Bronchial epithelial cell (primary cell): ENCODE results near the gene CARF. TPM values are rescaled to one million over a fixed set of nuclear protein-coding genes. Genes with fewer than 3 reads are reported as not detected.

Experiments
- DNase-seq: peaks from one replicate; pipeline ENCODE4 v3.0.0-alpha.2; 2010; ENCODE audit warnings: low read depth
- FAIRE-seq: peaks from 2 replicates; lab custom pipeline; 2011; peaks lifted over from hg19 to GRCh38; lab: Jason Lieb, UNC
- H3K27me3 ChIP-seq: 2 replicates; pipeline ENCODE4 v1.5.1; 2011; ENCODE audit warnings: low read length; ENCODE audit not compliant: control insufficient read depth, insufficient read depth
- H3K36me3 ChIP-seq: 2 replicates; pipeline ENCODE4 v1.5.1; 2011; ENCODE audit warnings: low read length; ENCODE audit not compliant: control insufficient read depth, insufficient read depth
- H3K4me3 ChIP-seq: 2 replicates; pipeline ENCODE4 v1.5.1; 2011; ENCODE audit warnings: mild to moderate bottlenecking, low read depth, low read length, control low read depth
- total RNA-seq: library from RNA; depleted of rRNA; stranded (reverse); fragments of >200 nt; gene quantifications from 2 replicates; pipeline ENCODE4 v1.2.1, GENCODE V29; 2014
- TF ChIP-seq, protein P1 (sequence below): IDR thresholded peaks from 2 replicates; pipeline ENCODE4 v1.5.1; 2011; ENCODE audit warnings: mild to moderate bottlenecking, moderate library complexity, low read length, control low read depth, inconsistent platforms; ENCODE audit not compliant: insufficient read depth, severe bottlenecking

CARF gene
- total RNA-seq, 1 donor from 2014 or later: 3.2 TPM

DNA sequence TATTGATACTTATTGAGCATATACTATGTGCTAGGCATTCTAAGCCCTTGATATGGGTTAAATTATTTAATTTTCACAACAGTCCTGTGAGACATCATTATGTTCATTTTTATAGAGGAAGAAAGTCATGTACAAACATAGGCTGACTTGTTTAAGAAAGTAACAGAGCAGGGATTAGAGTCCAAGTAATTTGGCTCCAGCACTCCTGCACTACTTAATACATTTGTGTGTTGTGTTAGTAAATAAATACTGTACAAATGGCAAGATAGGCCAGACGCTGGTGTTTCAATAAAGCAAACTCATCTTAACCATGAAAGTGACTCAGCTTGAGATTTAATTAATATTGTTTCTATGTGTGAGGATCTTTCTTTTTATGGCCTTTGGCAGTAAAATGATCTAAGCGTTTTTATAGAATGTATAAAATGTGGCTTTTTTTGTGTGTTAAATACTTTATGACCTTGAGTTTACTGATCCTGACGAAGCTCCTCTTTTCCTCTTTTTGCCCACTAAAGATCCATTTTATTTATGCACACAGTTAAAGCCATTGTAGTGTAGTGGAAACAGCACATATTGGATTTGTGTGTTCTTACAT lies 123.9 kb downstream of the CARF start:
- H3K27me3 ChIP-seq: no peaks in the 10 kb centered on the region
- no peak for FAIRE-seq

More for the DNA sequence above, 123.9 kb downstream of the CARF start:
- DNase-seq: no peak
- TF ChIP-seq, protein P1, sequence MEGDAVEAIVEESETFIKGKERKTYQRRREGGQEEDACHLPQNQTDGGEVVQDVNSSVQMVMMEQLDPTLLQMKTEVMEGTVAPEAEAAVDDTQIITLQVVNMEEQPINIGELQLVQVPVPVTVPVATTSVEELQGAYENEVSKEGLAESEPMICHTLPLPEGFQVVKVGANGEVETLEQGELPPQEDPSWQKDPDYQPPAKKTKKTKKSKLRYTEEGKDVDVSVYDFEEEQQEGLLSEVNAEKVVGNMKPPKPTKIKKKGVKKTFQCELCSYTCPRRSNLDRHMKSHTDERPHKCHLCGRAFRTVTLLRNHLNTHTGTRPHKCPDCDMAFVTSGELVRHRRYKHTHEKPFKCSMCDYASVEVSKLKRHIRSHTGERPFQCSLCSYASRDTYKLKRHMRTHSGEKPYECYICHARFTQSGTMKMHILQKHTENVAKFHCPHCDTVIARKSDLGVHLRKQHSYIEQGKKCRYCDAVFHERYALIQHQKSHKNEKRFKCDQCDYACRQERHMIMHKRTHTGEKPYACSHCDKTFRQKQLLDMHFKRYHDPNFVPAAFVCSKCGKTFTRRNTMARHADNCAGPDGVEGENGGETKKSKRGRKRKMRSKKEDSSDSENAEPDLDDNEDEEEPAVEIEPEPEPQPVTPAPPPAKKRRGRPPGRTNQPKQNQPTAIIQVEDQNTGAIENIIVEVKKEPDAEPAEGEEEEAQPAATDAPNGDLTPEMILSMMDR: no peak
- Histone ChIP-seq H3K36me3 (no peaks in the 10 kb centered on the region), H3K4me3 (no peak overlapping the region)

Other genes starting within 250 kb of the CARF start
- 1.6 and 2.3 TPM in 2 replicates for gene ICA1L, start 40.5 kb upstream of the CARF start, total RNA-seq
- gene WDR12, start 602 bp upstream of the CARF start, total RNA-seq: 19.5 and 55.0 TPM in 2 replicates
- 35.6 and 42.6 TPM in 2 replicates for gene NBEAL1, start 102.6 kb downstream of the CARF start, total RNA-seq